ENCODE results near the gene MAPRE3.

MAPRE3 gene

DNA sequence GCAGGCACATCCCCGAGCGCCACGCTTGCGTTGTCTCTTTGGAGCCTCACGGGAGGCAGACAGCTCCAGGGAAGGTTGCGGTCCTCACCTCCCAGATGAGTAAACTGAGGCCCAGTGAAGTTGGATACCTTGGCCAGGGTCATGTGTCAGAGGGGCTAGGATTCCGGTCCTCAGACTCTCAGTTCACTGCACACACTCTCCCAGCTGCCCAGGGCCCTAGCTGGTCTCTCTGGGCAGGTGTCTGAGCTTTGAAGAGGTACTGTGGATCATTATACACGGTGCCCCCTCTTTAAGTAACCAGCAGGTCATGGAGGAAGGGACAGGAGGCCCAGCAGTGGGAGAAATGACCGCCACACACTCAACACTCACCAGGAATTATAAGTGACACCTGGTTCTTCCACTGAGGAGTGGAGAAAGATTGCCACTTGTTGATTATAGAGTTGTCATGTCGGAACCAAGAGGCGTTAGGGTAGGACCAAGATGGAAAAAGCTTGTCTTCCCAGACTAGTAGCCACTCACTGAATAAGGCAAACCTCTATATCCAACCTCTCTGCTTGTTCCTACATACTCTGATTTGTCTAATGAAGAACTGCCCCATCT lies 62.9 kb downstream of the MAPRE3 start:
- peak overlapping the region; percentile 79; the same call in 1 of the 2 replicates for H3K27ac ChIP-seq
- TF ChIP-seq, protein P1, sequence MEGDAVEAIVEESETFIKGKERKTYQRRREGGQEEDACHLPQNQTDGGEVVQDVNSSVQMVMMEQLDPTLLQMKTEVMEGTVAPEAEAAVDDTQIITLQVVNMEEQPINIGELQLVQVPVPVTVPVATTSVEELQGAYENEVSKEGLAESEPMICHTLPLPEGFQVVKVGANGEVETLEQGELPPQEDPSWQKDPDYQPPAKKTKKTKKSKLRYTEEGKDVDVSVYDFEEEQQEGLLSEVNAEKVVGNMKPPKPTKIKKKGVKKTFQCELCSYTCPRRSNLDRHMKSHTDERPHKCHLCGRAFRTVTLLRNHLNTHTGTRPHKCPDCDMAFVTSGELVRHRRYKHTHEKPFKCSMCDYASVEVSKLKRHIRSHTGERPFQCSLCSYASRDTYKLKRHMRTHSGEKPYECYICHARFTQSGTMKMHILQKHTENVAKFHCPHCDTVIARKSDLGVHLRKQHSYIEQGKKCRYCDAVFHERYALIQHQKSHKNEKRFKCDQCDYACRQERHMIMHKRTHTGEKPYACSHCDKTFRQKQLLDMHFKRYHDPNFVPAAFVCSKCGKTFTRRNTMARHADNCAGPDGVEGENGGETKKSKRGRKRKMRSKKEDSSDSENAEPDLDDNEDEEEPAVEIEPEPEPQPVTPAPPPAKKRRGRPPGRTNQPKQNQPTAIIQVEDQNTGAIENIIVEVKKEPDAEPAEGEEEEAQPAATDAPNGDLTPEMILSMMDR (conservative IDR thresholded peaks at IDR 0.05), result no peak

DNA sequence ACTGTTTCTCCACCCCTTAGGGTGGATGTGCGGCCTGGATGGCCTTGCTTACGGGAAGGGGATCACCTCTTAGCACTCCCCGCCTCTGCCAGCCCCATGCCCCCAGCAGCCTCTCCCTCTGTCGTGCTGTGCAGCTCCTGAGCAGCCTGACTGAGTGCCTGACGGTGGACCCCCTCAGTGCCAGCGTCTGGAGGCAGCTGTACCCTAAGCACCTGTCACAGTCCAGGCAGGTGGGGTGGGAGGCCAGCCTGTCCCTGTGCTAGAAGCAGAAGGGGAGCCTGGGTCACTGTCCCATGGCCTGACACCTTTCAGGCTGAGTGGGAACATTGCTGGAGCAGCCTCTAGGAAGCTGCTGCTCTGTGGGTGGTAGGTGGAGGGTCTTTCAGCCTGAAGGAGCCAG lies 67.6 kb downstream of the MAPRE3 start:
- TF ChIP-seq, protein P1 (conservative IDR thresholded peaks at IDR 0.05), result no peak
- no peak overlapping the region for H3K27ac ChIP-seq

DNA sequence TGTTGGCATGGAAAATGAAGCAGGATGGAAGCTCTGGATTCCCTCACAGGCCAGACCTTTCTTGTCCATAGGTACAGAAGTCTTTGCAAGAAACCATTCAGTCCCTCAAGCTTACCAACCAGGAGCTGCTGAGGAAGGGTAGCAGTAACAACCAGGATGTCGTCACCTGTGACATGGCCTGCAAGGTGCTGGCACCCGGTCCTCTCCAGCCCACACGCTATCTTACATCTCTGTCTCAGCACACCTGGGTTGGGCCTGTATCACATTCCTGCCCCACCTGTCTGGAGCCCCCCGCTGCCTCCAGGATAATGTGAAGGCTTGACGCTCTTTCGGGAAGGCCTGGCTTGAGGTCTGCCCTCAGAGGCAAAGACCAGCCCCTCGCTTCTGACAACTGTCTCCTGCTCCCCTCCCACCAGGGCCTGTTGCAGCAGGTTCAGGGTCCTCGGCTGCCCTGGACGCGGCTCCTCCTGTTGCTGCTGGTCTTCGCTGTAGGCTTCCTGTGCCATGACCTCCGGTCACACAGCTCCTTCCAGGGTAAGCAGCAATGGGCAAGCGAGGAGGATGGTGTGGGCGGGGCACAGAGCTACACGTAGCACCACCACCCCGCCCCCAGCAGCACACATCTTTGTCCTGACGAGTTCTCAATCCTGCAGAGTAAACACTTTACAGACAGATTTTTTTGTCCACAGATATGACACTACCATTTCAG lies 68.3 kb downstream of the MAPRE3 start:
- H3K27ac ChIP-seq, result no peak overlapping the region
- TF ChIP-seq, protein P1 (conservative IDR thresholded peaks at IDR 0.05), result no peak

DNA sequence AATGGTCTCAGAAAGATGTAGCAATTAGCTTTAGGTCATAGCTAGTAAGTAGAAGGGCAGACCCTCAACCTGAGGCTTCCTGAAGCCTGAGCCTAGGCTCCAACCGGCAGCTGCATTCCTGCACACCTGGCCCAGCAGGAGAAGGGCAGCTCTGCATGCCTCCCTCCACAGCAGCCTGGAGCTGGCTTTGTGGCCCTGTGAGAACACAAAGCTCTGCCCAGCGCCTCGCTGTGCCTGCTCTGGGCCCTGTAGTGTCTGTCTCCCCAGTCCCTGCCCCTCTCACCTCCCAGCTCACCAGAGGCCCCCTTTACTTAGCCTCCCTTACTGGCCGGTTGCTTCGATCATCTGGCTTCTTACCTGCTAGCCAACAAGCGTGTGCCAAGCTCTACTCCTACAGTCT lies 69.0 kb downstream of the MAPRE3 start:
- H3K27ac ChIP-seq, result no peak overlapping the region
- TF ChIP-seq, protein P1 (conservative IDR thresholded peaks at IDR 0.05), result no peak

DNA sequence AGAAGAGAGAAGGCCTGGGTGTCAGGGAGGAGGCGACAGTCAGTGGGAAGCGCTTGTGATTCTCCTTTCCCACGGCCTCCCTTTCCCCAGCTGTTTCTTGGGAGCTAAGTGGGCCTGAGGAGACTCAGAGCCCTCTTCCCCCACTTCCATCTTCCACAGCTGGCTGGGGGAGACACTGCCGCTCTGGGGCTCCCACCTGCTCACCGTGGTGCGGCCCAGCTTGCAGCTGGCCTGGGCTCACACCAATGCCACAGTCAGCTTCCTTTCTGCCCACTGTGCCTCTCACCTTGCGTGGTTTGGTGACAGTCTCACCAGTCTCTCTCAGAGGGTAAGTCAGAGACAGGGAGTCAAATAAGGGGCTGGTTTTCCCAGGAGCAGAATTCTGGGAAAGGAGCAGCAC lies 69.4 kb downstream of the MAPRE3 start:
- no peak overlapping the region for H3K27ac ChIP-seq
- TF ChIP-seq, protein P1 (conservative IDR thresholded peaks at IDR 0.05), result no peak

DNA sequence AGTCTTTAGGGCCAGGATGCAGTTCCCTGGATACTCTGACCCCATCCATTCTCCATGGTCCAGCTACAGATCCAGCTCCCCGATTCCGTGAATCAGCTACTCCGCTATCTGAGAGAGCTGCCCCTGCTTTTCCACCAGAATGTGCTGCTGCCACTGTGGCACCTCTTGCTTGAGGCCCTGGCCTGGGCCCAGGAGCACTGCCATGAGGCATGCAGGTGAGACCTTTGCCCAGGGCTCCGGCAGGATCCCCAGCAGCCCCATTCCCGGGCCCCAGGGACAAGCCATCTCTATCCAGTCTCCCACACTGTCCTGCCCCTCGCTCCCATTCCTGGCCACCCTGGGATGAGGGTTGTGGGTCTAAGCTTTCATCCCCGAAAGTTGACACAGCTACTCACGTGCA lies 69.8 kb downstream of the MAPRE3 start:
- TF ChIP-seq, protein P1 (conservative IDR thresholded peaks at IDR 0.05), result no peak
- no peak overlapping the region for H3K27ac ChIP-seq

DNA sequence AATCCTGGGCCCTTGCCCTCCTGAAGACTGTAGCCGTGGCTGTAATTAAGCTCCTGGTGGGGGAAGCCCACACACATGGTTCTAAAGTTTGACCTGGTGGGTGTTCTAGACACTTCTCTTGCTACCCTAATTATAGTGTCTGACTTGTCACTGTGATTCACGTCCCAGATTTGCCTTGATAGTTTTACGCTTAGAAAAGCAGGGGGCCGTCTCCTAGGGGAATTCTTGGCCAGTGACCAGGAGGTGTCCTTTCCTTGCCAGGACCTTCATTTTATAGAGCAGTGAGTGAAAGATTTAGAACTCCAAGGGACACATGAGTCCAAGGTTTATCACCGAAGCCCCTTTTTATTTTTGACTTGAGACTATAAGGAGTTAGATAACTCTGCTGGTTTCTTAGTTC lies 71.3 kb downstream of the MAPRE3 start:
- TF ChIP-seq, protein P1 (conservative IDR thresholded peaks at IDR 0.05), result no peak
- peak overlapping the region; percentile 17; the same call in 1 of the 2 replicates for H3K27ac ChIP-seq

Data from VCaP (cell line).